ENCODE data around the gene KRT86. TPM values are rescaled to one million over a fixed set of nuclear protein-coding genes. Genes with fewer than 3 reads are reported as not detected.

The KRT86 gene
- total and polyA plus RNA-seq, 9 of the 15 experiments (the other 6 are each of a cell fraction or from before 2014, with no cell fraction given): not detected

DNA sequence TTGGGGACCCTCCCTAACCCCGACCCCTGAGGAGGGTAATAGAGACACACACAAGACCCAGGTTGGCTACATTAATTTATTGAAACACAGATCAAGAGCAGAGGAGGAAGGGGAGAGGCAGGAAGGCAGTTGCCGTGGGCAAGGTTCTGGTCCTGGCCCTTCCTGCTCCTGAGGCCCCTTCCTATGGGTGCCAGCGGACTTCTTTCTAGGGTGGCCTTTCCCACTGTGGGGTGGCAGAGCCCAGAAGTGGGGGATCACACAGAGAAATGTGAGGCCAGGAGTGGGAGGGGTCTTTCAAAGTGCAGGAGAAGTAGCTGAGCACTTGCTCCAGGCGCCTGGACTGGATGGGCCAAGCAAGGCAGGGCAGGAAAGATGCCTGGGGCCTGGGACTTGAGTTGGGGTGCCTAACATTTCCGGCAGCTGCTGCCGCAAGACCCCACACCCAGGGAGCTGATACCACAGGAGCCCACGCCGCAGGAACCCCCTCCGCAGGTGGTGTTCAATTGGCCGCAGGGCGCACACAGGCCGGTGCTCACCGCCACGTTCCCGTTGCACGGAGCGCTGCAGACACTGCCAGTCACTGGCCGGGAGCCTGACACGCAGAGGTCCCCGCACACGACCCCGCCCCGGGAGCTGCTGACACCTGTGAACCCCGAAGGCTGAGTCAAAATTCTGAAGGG is 11.5 kb downstream of the KRT86 start:
- H3K27ac ChIP-seq (ENCODE audit: extremely low read depth, low read depth, low read length): no peak overlapping the region
- no peak for FAIRE-seq
- 3% methylated on average over 21 of the region's 24 CpGs for WGBS (ENCODE audit: insufficient coverage, low coverage, missing lambda C conversion rate)
- no peak overlapping the region for H3K4me2 ChIP-seq (ENCODE audit: insufficient read depth, low read length)
- H3K4me3 ChIP-seq: no peak overlapping the region
- H3K36me3 ChIP-seq (ENCODE audit: control insufficient read depth, insufficient read depth, low read length): no peaks in the 10 kb centered on the region
- ChIA-PET POLR2A (no interaction called here), CTCF (ENCODE audit: low intra/inter-chr PET ratio) (no interaction called here)
- H3K9me1 ChIP-seq (ENCODE audit: control insufficient read depth, insufficient read depth, low read length): no peaks in the 10 kb centered on the region
- no peak for DNase-seq (ENCODE audit: extremely low read depth in 1 of 4, low spot score in 3 of 4)
- peaks cover 0 to 16% of the 10 kb centered on the region in 2 experiments; a peak in 2 of 5 replicates for H3K27me3 ChIP-seq (ENCODE audit: control insufficient read depth in 2 of 2, insufficient read depth in 2 of 2, low read length in 2 of 2)
- no peaks in the 10 kb centered on the region for H3K9me3 ChIP-seq (replicated peaks; ENCODE audit: control insufficient read depth, insufficient read depth, low read depth, low read length)
- intact Hi-C loops (cut with micrococcal nuclease): no loop called here
- no TSS peak for BruUV-seq (replicated peaks)
- in situ Hi-C loops (cut with MboI): no loop called here
- no peak overlapping the region for H2AFZ ChIP-seq (ENCODE audit: low read depth, low read length)
- ATAC-seq: no peak
- H3K4me1 ChIP-seq (replicated peaks in 1 of 2; ENCODE audit: control insufficient read depth in 2 of 2, insufficient read depth in 2 of 2, low read length in 2 of 2): peaks cover 0 to 4% of the 10 kb centered on the region in 2 experiments; a peak in 2 of 5 replicates
- no peaks in the 10 kb centered on the region for H3K79me2 ChIP-seq (ENCODE audit: control insufficient read depth, insufficient read depth, low read length)
- no peak overlapping the region for H3K9ac ChIP-seq (ENCODE audit: insufficient read depth in 1 of 2, low read depth in 2 of 2, low read length in 2 of 2)
- H4K20me1 ChIP-seq (replicated peaks; ENCODE audit: control insufficient read depth, insufficient read depth, low read length): no peaks in the 10 kb centered on the region
- TF ChIP-seq, protein P1, sequence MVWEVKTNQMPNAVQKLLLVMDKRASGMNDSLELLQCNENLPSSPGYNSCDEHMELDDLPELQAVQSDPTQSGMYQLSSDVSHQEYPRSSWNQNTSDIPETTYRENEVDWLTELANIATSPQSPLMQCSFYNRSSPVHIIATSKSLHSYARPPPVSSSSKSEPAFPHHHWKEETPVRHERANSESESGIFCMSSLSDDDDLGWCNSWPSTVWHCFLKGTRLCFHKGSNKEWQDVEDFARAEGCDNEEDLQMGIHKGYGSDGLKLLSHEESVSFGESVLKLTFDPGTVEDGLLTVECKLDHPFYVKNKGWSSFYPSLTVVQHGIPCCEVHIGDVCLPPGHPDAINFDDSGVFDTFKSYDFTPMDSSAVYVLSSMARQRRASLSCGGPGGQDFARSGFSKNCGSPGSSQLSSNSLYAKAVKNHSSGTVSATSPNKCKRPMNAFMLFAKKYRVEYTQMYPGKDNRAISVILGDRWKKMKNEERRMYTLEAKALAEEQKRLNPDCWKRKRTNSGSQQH (CRISPR knock-in tag; IDR thresholded peaks at IDR 0.05): no peak
- TF ChIP-seq BMI1 (IDR thresholded peaks at IDR 0.05; ENCODE audit: low read length) (no peak), HEY1 (CRISPR knock-in tag; IDR thresholded peaks at IDR 0.05; ENCODE audit: borderline replicate concordance) (no peak), HSF4 (CRISPR knock-in tag; IDR thresholded peaks at IDR 0.05; ENCODE audit: borderline replicate concordance) (no peak), ESRRB (CRISPR knock-in tag; IDR thresholded peaks at IDR 0.05; ENCODE audit: borderline replicate concordance) (no peak), CHD1 (IDR thresholded peaks at IDR 0.05; ENCODE audit: low read length) (no peak)
- TF ChIP-seq, protein P2, sequence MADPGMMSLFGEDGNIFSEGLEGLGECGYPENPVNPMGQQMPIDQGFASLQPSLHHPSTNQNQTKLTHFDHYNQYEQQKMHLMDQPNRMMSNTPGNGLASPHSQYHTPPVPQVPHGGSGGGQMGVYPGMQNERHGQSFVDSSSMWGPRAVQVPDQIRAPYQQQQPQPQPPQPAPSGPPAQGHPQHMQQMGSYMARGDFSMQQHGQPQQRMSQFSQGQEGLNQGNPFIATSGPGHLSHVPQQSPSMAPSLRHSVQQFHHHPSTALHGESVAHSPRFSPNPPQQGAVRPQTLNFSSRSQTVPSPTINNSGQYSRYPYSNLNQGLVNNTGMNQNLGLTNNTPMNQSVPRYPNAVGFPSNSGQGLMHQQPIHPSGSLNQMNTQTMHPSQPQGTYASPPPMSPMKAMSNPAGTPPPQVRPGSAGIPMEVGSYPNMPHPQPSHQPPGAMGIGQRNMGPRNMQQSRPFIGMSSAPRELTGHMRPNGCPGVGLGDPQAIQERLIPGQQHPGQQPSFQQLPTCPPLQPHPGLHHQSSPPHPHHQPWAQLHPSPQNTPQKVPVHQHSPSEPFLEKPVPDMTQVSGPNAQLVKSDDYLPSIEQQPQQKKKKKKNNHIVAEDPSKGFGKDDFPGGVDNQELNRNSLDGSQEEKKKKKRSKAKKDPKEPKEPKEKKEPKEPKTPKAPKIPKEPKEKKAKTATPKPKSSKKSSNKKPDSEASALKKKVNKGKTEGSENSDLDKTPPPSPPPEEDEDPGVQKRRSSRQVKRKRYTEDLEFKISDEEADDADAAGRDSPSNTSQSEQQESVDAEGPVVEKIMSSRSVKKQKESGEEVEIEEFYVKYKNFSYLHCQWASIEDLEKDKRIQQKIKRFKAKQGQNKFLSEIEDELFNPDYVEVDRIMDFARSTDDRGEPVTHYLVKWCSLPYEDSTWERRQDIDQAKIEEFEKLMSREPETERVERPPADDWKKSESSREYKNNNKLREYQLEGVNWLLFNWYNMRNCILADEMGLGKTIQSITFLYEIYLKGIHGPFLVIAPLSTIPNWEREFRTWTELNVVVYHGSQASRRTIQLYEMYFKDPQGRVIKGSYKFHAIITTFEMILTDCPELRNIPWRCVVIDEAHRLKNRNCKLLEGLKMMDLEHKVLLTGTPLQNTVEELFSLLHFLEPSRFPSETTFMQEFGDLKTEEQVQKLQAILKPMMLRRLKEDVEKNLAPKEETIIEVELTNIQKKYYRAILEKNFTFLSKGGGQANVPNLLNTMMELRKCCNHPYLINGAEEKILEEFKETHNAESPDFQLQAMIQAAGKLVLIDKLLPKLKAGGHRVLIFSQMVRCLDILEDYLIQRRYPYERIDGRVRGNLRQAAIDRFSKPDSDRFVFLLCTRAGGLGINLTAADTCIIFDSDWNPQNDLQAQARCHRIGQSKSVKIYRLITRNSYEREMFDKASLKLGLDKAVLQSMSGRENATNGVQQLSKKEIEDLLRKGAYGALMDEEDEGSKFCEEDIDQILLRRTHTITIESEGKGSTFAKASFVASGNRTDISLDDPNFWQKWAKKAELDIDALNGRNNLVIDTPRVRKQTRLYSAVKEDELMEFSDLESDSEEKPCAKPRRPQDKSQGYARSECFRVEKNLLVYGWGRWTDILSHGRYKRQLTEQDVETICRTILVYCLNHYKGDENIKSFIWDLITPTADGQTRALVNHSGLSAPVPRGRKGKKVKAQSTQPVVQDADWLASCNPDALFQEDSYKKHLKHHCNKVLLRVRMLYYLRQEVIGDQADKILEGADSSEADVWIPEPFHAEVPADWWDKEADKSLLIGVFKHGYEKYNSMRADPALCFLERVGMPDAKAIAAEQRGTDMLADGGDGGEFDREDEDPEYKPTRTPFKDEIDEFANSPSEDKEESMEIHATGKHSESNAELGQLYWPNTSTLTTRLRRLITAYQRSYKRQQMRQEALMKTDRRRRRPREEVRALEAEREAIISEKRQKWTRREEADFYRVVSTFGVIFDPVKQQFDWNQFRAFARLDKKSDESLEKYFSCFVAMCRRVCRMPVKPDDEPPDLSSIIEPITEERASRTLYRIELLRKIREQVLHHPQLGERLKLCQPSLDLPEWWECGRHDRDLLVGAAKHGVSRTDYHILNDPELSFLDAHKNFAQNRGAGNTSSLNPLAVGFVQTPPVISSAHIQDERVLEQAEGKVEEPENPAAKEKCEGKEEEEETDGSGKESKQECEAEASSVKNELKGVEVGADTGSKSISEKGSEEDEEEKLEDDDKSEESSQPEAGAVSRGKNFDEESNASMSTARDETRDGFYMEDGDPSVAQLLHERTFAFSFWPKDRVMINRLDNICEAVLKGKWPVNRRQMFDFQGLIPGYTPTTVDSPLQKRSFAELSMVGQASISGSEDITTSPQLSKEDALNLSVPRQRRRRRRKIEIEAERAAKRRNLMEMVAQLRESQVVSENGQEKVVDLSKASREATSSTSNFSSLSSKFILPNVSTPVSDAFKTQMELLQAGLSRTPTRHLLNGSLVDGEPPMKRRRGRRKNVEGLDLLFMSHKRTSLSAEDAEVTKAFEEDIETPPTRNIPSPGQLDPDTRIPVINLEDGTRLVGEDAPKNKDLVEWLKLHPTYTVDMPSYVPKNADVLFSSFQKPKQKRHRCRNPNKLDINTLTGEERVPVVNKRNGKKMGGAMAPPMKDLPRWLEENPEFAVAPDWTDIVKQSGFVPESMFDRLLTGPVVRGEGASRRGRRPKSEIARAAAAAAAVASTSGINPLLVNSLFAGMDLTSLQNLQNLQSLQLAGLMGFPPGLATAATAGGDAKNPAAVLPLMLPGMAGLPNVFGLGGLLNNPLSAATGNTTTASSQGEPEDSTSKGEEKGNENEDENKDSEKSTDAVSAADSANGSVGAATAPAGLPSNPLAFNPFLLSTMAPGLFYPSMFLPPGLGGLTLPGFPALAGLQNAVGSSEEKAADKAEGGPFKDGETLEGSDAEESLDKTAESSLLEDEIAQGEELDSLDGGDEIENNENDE (IDR thresholded peaks at IDR 0.05; ENCODE audit: low read depth, low read length): no peak
